GM18951 (cell line): ENCODE data around the gene MPL.

ENCODE experiments used
- POLR2A ChIP-seq: IDR thresholded peaks from 4 replicates; pipeline ENCODE4 v1.6.1; 2011; ENCODE audit warnings: mild to moderate bottlenecking; ENCODE audit not compliant: insufficient read length, insufficient read depth; ENCODE audit errors: extremely low read depth
- in situ Hi-C: fragments of 300-500 bp; cut with MboI; formaldehyde crosslinking; loops from one replicate; pipeline ENCODE4 v1.12.0; 2022; ENCODE audit warnings: low sequenced_read_pairs, mixed read lengths, inconsistent platforms; ENCODE audit not compliant: unreplicated experiment

The MPL gene

GRCh38 chr1:43337588-43337987 lies at the start of gene MPL:
Gene MPL (plus strand): TSS chr1:43337818. CDS start chr1:43337849, 31 bp downstream.
- in situ Hi-C loops = no loop called here

DNA sequence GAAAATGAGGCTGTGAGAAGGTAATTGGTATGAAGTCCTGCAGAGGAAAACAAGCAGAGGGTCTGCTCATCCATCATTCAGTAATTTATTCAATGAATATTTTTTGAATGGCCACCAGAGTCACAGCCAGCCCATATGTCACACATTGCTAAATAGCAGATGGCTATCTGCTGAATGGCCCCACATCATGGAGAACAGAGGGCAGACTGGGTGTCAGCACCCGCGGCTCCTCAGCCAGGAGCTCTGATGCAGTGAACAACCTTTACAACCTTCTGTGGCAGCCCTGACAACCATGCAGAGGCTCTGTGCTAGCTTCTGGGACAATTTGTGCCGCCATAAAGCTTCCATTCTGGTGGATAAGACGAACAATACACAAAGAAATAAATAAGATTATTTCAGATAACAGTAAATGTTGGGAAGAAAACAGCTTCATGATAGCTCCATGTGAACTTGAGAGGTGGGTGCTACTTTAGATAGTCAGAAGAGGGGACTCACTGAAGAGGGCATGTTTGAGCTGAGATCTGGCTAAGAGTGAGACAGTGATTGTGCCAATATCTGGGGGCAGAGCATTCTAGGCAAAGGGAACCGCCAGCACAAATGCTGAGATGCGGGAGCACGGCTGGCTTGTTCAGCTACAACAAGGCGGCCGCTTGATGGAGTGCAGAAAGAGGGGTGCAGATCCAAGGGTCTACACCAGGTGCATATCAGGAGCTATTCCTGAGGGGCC lies 49.4 kb upstream of the MPL start:
- in situ Hi-C loops = no loop called here

More at GRCh38 chr1:43337588-43337987, at the start of gene MPL:
- TF ChIP-seq POLR2A = no peak

DNA sequence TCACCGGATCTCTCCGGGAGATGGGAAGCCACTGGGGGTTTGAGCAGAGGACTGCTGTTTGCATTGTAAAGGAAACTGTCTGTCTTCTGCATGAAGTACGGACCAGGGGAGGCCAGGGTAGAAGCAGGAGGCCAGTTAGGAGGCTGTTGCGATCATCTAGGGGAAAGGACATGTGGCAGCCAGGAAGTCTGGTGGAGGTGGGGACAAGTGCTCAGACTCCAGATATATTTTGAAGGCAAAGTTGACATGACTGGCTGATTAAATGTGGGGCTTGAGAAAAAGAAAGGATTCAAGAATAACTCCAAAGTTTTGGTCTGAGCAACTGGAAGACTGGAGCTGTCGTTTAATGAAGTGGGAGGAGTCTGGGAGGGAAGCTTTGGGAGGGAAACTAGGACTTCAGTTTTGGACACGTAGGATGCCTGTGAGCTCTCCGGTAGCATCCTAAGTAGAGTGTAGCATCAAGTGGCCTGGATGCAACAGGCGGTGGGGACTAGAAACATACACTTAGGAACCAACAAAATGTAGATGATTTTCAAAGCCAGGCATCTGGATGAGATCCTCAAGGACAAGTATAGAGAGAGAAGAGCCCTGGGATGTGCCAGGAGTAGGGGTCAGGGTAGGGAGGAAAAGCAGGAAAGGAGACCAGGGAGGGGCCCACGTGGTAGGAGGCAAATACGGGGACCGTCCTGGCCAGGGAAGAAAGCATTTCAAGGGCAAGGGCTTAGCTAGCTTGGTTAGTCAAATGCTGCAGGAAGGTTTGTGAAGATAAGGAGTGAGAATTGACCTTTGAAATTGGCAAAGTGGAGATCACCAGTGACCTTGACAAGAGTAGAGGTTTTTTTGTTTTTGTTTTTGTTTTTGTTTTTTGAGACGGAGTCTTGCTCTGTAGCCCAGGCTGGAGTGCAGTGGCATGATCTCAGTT lies 48.6 kb upstream of the MPL start:
- in situ Hi-C loops = no loop called here
- TF ChIP-seq POLR2A = no peak

More for the DNA sequence above, 49.4 kb upstream of the MPL start:
- no peak for TF ChIP-seq POLR2A

DNA sequence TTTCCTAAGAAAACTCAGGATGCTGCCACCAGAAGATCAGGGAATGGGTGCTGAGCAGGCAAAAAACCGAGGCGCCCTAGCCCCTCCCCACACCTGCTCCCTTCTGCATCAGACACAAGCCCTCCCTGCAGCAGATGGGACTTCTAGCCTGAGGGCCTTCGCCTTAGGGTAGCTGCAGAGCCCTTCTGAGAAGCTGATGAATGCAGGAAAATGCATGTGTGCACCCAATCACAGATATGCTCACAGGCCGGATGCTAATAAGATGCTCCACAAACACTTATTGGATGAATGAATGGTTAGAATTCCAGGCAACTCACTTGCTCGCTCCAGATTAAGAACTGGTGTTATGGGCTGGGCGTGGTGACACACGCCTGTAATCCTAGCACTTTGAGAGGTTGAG lies 45.4 kb upstream of the MPL start:
- in situ Hi-C loops = no loop called here
- no peak for TF ChIP-seq POLR2A

GRCh38 chr1:43292679-43293078 lies 44.9 kb upstream of the MPL start:
- in situ Hi-C loops = no loop called here
- no peak for TF ChIP-seq POLR2A

GRCh38 chr1:43293176-43293575 lies 44.4 kb upstream of the MPL start:
- TF ChIP-seq POLR2A = no peak
- in situ Hi-C loops = no loop called here

DNA sequence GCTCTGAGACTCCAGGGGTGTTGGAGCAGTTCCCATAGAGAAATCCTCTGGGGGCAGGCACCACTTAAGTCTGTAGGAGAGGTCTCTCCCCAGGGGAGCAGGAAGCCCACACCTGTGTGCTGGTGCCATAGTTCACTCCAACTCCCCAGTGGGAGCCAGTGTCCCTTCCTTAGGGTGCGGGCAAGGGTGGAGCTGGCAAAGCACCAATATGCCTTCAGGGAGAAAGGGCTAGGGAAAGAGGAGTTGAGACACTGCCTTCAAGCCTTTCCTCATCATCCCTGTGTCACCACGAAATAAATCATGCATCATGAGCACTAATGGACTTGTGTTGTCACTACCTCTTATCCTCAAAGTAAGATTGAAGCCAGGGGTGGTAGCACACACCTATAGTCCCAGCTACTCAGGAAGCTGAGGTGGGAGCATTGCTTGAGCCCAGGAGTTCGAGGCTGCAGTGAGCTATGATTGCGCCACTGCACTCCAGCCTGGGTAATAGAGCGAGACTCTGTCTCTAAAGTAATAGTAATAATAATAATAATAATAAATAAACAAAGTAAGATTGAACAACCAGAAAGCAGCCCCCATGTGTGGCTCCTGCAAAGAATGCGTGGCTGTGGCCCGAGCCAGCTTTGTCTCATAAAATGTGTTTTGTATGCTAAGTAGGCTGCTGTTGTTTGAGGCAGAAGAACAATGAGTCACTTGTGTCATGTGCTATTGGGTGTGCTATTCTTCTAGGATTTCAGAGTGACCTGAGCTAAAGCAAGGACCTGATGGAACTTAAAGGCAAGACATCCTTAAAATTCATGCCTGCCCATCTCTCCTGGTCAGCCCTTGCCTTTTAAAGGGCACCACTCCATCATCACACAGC lies 43.5 kb upstream of the MPL start:
- in situ Hi-C loops = no loop called here
- TF ChIP-seq POLR2A = no peak

- in situ Hi-C loops = no loop called here
- no peak for TF ChIP-seq POLR2A
Measured at GRCh38 chr1:43294761-43295160, 42.9 kb upstream of the MPL start.

DNA sequence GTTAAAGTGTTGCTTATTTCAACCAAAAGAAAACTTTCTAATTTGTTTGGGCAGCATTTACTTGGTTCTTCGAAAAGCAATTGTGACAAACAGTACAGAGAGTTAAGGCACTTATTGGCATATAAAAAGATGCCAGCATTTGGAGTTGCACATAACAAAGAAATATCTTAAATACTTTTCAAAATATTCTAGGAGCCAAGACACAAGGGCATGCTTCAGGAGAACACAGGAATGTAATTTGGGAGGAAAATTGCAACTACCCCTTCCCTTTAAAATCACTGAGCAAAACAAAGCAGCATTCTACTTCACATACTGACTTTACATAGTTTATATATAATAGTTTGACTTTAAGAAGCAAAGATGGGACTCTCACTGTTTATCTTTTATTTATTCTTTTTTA lies 41.4 kb upstream of the MPL start:
- in situ Hi-C loops = no loop called here
- TF ChIP-seq POLR2A = no peak

DNA sequence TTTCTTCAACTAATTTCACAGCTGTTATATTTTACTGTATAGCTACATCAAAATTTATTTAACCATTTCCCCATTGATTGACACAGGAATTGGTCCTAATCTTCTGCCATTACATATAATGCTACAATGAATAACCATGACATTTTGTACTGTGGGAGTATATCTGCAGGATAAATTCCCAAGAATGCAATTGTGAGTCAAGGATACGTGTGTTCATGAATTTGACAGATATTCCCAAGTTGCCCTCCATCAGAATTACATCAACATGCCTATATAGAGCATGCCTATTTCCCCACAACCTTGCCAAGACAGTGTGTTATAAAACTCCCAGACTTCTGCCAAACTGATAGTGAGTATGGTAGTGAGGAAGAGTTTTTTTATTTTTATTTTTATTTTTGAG lies 39.6 kb upstream of the MPL start:
- in situ Hi-C loops = no loop called here
- TF ChIP-seq POLR2A = no peak

DNA sequence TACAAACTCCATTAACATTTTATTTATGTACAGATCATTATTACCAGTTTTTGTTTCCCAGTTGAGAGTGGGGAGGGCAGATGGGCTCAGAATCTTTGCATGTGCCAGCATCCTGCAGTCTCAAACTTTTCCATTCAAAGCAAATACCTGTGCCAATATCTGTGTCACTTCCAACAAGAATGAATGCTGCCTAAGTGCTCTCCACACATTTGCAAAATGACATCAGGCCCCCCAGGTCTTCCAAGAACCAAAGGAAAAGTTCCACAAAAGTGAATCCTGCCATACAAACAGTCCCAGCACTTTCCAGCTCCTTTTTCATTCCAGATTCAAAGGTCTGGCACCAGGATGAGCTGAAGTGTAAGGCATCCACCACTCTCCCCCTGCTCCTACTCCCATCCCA lies 38.5 kb upstream of the MPL start:
- in situ Hi-C loops = no loop called here
- TF ChIP-seq POLR2A = no peak

DNA sequence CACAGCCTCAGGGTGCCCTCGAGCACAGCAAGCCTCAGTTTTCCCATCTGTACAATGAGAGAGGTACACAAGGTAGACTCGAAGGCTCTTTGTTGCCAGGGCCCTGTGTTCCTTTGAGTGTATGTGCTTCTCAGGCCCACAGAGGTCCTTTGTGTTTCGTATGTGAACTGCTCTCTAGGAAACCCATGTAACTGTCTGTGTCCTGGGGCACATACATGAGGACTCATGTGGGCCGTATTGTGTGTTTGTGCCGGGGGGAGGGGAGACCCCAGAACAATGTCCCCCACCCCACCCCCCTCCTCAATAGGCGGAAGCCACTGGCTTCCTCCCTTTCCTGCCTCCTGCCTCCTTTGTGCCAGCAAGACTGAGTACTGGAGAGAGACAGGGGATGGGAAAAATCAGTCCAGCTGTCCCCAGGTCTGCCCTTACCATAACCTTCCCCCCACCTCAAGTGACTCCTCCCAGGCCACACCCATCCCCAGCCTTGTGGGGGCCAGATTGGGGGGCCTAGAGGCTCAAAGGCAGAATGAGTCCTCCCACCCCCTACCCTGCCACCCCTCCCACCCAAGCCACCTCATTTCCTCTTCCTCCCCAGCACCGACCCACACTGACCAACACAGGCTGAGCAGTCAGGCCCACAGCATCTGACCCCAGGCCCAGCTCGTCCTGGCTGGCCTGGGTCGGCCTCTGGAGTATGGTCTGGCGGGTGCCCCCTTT lies 37.1 kb upstream of the MPL start, which contains the start of gene TIE1:
Gene TIE1, plus strand, starts transcription at position 605 of the 717 bp plus-strand sequence. Its CDS starts 90 bp downstream, at position 695.
- TF ChIP-seq POLR2A = no peak
- in situ Hi-C loops = no loop called here

GRCh38 chr1:43302201-43302600 lies 35.4 kb upstream of the MPL start:
- TF ChIP-seq POLR2A = no peak
- in situ Hi-C loops = no loop called here
